Caco-2 (cell line): ENCODE data around the gene VAMP4. TPM values are rescaled to one million over a fixed set of nuclear protein-coding genes. Genes with fewer than 3 reads are reported as not detected.

ENCODE experiments used
- BruUV-seq: library from RNA; stranded (reverse); fragments of 400-500 nt; replicated peaks from 2 replicates; lab custom pipeline; 2021; lab: Mats Ljungman, UMichigan
- CTCF ChIA-PET: fragments of 300-600 bp; sonication (Branson Sonifier 250); formaldehyde crosslinking; loops from one replicate; lab custom pipeline; 2022; ENCODE audit warnings: antibody characterized with exemption; lab: Charles Lee
- POLR2A ChIA-PET: fragments of 300-600 bp; sonication (Branson Sonifier 250); formaldehyde crosslinking; loops from one replicate; lab custom pipeline; 2022; ENCODE audit warnings: antibody characterized with exemption; lab: Charles Lee
- DNase-seq, 2 experiments: peaks; one replicate each; pipeline versions ENCODE4 v3.0.0 to v3.0.0-alpha.2; 2020 to 2022
- H3K27me3 ChIP-seq: replicated peaks from 2 replicates; pipeline ENCODE4 v1.6.0; 2011; ENCODE audit warnings: low read length; ENCODE audit not compliant: control insufficient read depth, insufficient read depth
- H3K36me3 ChIP-seq: 2 replicates; pipeline ENCODE4 v1.5.1; 2011; ENCODE audit warnings: low read length; ENCODE audit not compliant: control insufficient read depth, insufficient read depth
- H3K4me1 ChIP-seq: fragments of 250-450 bp; sonication (Bioruptor Pico); 2 replicates; pipeline ENCODE4 v1.5.1; 2020; ENCODE audit warnings: mild to moderate bottlenecking
- H3K4me3 ChIP-seq: 2 replicates; pipeline ENCODE4 v1.5.1; 2011; ENCODE audit warnings: low read depth, mild to moderate bottlenecking, control low read depth, low read length
- H3K9me3 ChIP-seq: fragments of 250-450 bp; sonication (Bioruptor Pico); 2 replicates; pipeline ENCODE4 v1.5.1; 2020; ENCODE audit warnings: mild to moderate bottlenecking, moderate library complexity
- H3K27ac Mint-ChIP-seq: one replicate; pipeline ENCODE4 v1.8.0; 2022; ENCODE audit warnings: mixed read lengths; ENCODE audit not compliant: unreplicated experiment
- H3K27me3 Mint-ChIP-seq: one replicate; pipeline ENCODE4 v1.8.0; 2022; ENCODE audit warnings: mixed read lengths; ENCODE audit not compliant: insufficient read depth, unreplicated experiment
- H3K36me3 Mint-ChIP-seq: one replicate; pipeline ENCODE4 v1.8.0; 2022; ENCODE audit warnings: mild to moderate bottlenecking, mixed read lengths; ENCODE audit not compliant: insufficient read depth, unreplicated experiment
- H3K4me1 Mint-ChIP-seq: one replicate; pipeline ENCODE4 v1.8.0; 2022; ENCODE audit warnings: low read depth, mixed read lengths; ENCODE audit not compliant: unreplicated experiment
- H3K4me3 Mint-ChIP-seq: one replicate; pipeline ENCODE4 v1.8.0; 2022; ENCODE audit warnings: mild to moderate bottlenecking, moderate library complexity, mixed read lengths; ENCODE audit not compliant: unreplicated experiment
- H3K9me3 Mint-ChIP-seq: one replicate; pipeline ENCODE4 v1.8.0; 2022; ENCODE audit warnings: mixed read lengths; ENCODE audit not compliant: unreplicated experiment
- intact Hi-C: fragments of 100-400 bp; cut with micrococcal nuclease; formaldehyde crosslinking; loops from one replicate; pipeline ENCODE4 v1.10.0; 2022; ENCODE audit not compliant: unreplicated experiment
- total RNA-seq: library from RNA; stranded (reverse); gene quantifications from 2 replicates; pipeline ENCODE4 v1.2.3, GENCODE V29; 2022
- TF ChIP-seq, protein P1 (sequence below), 2 experiments: fragments of 200-600 bp in 1 of 2; IDR thresholded peaks; 1 replicate in 1 of 2; 2 replicates in 1 of 2; pipeline versions ENCODE4 v1.5.1 to v1.8.0; 2011 to 2022; ENCODE audit warnings: antibody characterized with exemption in 1 of 2, control low read depth in 1 of 2, inconsistent platforms in 1 of 2, low read depth in 1 of 2, low read length in 1 of 2, mild to moderate bottlenecking in 1 of 2, moderate library complexity in 1 of 2; ENCODE audit not compliant: insufficient read depth in 1 of 2, severe bottlenecking in 1 of 2, unreplicated experiment in 1 of 2

Gene VAMP4
- total RNA-seq, 1 experiment from 2014 or later, result 4.9 TPM

DNA sequence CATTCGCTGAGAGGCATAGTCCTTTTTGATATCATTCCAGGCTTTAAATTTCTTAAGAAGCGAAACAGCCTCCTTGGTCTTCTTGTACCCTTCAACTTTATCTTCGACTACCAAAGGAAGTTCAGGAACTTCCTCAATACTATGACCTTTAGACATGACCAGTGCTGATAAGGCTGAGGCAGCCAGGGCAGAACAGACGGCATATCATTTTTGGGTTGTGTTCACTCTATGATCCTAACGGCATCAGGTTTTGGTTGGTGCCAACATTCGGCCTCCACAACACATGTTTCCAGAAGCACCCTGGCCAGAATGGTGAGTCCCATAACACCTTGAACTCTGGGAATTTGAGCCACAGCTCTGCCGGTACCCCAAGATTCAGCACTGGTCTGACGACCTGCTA lies 58.0 kb downstream of the VAMP4 start:
- no peaks in the 10 kb centered on the region for H3K27me3 Mint-ChIP-seq
- no peak for DNase-seq
- no peak overlapping the region for H3K4me3 Mint-ChIP-seq
- TF ChIP-seq, protein P1, sequence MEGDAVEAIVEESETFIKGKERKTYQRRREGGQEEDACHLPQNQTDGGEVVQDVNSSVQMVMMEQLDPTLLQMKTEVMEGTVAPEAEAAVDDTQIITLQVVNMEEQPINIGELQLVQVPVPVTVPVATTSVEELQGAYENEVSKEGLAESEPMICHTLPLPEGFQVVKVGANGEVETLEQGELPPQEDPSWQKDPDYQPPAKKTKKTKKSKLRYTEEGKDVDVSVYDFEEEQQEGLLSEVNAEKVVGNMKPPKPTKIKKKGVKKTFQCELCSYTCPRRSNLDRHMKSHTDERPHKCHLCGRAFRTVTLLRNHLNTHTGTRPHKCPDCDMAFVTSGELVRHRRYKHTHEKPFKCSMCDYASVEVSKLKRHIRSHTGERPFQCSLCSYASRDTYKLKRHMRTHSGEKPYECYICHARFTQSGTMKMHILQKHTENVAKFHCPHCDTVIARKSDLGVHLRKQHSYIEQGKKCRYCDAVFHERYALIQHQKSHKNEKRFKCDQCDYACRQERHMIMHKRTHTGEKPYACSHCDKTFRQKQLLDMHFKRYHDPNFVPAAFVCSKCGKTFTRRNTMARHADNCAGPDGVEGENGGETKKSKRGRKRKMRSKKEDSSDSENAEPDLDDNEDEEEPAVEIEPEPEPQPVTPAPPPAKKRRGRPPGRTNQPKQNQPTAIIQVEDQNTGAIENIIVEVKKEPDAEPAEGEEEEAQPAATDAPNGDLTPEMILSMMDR (IDR thresholded peaks at IDR 0.05; ENCODE audit: insufficient read depth in 1 of 2, low read depth in 1 of 2, low read length in 1 of 2, severe bottlenecking in 1 of 2, unreplicated experiment in 1 of 2), result no peak
- H3K27ac Mint-ChIP-seq, result no peak overlapping the region
- H3K9me3 Mint-ChIP-seq, result no peaks in the 10 kb centered on the region
- no TSS peak for BruUV-seq
- no peaks in the 10 kb centered on the region for H3K27me3 ChIP-seq
- CTCF ChIA-PET, result no interaction called here
- H3K4me1 Mint-ChIP-seq, result no peaks in the 10 kb centered on the region
- intact Hi-C loops, result no loop called here
- no peak overlapping the region for H3K4me3 ChIP-seq
- H3K36me3 ChIP-seq, result no peaks in the 10 kb centered on the region
- POLR2A ChIA-PET, result no interaction called here
- H3K36me3 Mint-ChIP-seq, result no peaks in the 10 kb centered on the region
- no peaks in the 10 kb centered on the region for H3K9me3 ChIP-seq
- H3K4me1 ChIP-seq, result no peaks in the 10 kb centered on the region

DNA sequence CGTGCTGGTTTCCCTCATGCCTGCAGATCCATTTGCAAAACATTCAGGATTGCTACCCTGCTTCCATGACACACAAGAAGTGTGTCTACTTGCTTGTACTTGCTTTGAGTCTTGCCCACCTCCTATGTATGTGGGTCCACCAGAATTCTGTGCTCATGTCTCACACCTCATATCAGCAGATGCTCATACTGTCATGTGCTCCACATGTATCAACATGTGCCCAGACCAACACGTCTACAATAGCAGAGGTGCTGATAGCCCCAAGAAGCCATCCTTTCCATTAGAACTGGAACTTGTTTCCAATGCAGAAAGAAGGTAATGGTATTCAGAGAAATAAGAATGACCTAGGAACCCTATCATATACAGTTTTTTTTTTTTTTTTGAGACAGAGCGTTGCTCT lies 61.5 kb downstream of the VAMP4 start:
- Histone ChIP-seq H3K27me3 (no peaks in the 10 kb centered on the region), H3K36me3 (no peaks in the 10 kb centered on the region), H3K4me1 (no peaks in the 10 kb centered on the region), H3K4me3 (no peak overlapping the region), H3K9me3 (no peaks in the 10 kb centered on the region)
- no peak overlapping the region for H3K4me3 Mint-ChIP-seq
- no peaks in the 10 kb centered on the region for H3K36me3 Mint-ChIP-seq
- DNase-seq, result no peak
- H3K27me3 Mint-ChIP-seq, result peaks cover 3% of the 10 kb centered on the region
- H3K9me3 Mint-ChIP-seq, result no peaks in the 10 kb centered on the region
- H3K4me1 Mint-ChIP-seq, result no peaks in the 10 kb centered on the region
- TF ChIP-seq, protein P1 (IDR thresholded peaks at IDR 0.05; ENCODE audit: insufficient read depth in 1 of 2, low read depth in 1 of 2, low read length in 1 of 2, severe bottlenecking in 1 of 2, unreplicated experiment in 1 of 2), result no peak
- POLR2A ChIA-PET, result no interaction called here
- intact Hi-C loops, result no loop called here
- no peak overlapping the region for H3K27ac Mint-ChIP-seq
- CTCF ChIA-PET, result no interaction called here
- no TSS peak for BruUV-seq

DNA sequence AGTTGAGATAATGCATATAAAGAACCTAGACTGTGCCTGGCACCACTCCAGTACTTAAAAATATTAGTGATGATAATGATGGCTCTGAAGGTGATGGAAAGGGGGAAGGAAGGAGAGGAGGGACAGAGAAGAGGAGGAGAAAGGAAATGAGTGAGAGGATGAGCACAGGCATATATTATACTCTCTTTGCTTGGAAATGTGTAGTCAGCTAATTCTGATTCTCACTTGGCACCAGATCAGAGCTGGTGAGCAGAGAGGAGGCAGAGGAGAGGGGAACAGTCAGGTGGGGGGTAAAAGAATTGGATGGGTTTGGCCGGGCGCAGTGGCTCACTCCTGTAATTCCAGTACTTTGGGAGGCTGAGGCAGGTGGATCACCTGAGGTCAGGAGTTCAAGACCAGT lies 65.0 kb downstream of the VAMP4 start:
- H3K9me3 ChIP-seq, result no peaks in the 10 kb centered on the region
- H3K27me3 ChIP-seq, result no peaks in the 10 kb centered on the region
- H3K4me3 ChIP-seq, result no peak overlapping the region
- ChIA-PET POLR2A (no interaction called here), CTCF (no interaction called here)
- TF ChIP-seq, protein P1 (IDR thresholded peaks at IDR 0.05; ENCODE audit: insufficient read depth in 1 of 2, low read depth in 1 of 2, low read length in 1 of 2, severe bottlenecking in 1 of 2, unreplicated experiment in 1 of 2), result no peak
- Mint-ChIP-seq H3K27ac (no peak overlapping the region), H3K36me3 (no peaks in the 10 kb centered on the region), H3K4me1 (no peaks in the 10 kb centered on the region), H3K4me3 (no peak overlapping the region), H3K27me3 (peaks cover 3% of the 10 kb centered on the region), H3K9me3 (no peaks in the 10 kb centered on the region)
- intact Hi-C loops, result no loop called here
- DNase-seq, result no peak
- H3K36me3 ChIP-seq, result no peaks in the 10 kb centered on the region
- no peaks in the 10 kb centered on the region for H3K4me1 ChIP-seq
- BruUV-seq, result no TSS peak
